ENCODE results near the gene DHRS7C. TPM values are rescaled to one million over a fixed set of nuclear protein-coding genes. Genes with fewer than 3 reads are reported as not detected.
"Not testable (repeated sequence)": the region's sequence is repeated elsewhere in the genome, so short reads cannot be mapped to it uniquely, and the experiment has no call there.

DHRS7C gene
- total RNA-seq, 4 donors from 2014 or later = 5.1 to 64.6 (median 42.2) TPM

DNA sequence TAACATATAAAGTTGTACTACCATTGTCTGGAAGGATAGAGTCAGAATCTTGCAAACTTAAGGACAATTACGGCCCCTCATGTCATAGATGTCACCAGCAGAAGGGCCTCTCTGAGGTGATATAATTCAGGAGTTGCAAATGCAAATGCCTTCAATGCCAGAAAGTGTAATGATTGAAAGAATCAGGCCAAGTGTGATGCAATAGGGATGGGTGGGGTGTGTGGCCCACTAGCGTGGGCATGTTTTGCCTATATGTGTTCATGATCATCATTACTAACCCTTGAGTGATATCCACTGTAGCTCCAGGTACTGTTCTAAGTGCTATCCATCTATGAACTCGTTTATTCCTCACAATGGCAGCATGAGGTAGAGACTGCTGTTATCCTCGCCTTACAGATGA lies 1.1 kb downstream of the DHRS7C start:
- H3K36me3 ChIP-seq = no peaks in the 10 kb centered on the region
- ATAC-seq (no peak), DNase-seq (no peak)
- no peaks in the 10 kb centered on the region for H3K27me3 ChIP-seq
- H3K4me3 ChIP-seq = peak overlapping the region in 1 of 4 donors; percentile 38
- intact Hi-C loops (cut with DNase I; ENCODE audit: low total_unique reads) = loop anchor here (5.0 kb wide), 1 partner anchor 52 kb away; no protein-coding TSS in a partner anchor
- peaks cover 29 to 35% of the 10 kb centered on the region in 2 donors for H3K4me1 ChIP-seq
- no peaks in the 10 kb centered on the region for H3K9me3 ChIP-seq
- peak overlapping the region; percentile 80 to 90 (median 89) for H3K27ac ChIP-seq
- in situ Hi-C loops (cut with MboI; ENCODE audit: low sequenced_read_pairs in 4 of 4) = no loop called here
- no peak for TF ChIP-seq POLR2A (IDR thresholded peaks at IDR 0.05)
- TF ChIP-seq, protein P1, sequence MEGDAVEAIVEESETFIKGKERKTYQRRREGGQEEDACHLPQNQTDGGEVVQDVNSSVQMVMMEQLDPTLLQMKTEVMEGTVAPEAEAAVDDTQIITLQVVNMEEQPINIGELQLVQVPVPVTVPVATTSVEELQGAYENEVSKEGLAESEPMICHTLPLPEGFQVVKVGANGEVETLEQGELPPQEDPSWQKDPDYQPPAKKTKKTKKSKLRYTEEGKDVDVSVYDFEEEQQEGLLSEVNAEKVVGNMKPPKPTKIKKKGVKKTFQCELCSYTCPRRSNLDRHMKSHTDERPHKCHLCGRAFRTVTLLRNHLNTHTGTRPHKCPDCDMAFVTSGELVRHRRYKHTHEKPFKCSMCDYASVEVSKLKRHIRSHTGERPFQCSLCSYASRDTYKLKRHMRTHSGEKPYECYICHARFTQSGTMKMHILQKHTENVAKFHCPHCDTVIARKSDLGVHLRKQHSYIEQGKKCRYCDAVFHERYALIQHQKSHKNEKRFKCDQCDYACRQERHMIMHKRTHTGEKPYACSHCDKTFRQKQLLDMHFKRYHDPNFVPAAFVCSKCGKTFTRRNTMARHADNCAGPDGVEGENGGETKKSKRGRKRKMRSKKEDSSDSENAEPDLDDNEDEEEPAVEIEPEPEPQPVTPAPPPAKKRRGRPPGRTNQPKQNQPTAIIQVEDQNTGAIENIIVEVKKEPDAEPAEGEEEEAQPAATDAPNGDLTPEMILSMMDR (IDR thresholded peaks at IDR 0.05 in 4 of 5, conservative IDR thresholded peaks at IDR 0.05 in 1 of 5) = no peak

DNA sequence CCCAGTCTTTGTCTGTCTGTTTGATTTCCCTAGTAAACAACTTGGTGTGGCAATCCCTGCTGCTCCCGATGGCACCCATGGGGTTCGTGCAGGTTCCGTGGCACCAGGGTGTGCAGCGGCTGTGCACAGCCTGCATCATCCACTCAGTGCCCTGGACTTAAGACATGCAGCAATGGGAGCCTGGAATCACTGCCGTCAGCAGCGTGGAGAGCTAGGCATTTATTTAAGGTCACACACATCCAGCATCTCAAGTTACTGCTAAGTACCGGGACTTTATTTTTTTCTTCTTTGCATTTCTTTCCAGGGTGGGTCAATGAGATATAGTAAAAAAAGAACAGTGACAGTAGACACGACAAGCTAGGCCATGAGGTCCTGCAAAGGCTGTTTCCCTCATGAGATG lies 2.8 kb downstream of the DHRS7C start:
- TF ChIP-seq, protein P1 (IDR thresholded peaks at IDR 0.05 in 4 of 5, conservative IDR thresholded peaks at IDR 0.05 in 1 of 5) = no peak
- no peak for TF ChIP-seq POLR2A (IDR thresholded peaks at IDR 0.05)
- DNase-seq (peak in 1 of 2 donors; percentile 26), ATAC-seq (peak; percentile 18 to 47)
- no peaks in the 10 kb centered on the region for H3K27me3 ChIP-seq
- in situ Hi-C loops (cut with MboI; ENCODE audit: low sequenced_read_pairs in 4 of 4) (no loop called here), intact Hi-C loops (cut with DNase I; ENCODE audit: low total_unique reads) (no loop called here)
- peak overlapping the region in 2 of 4 donors; percentile 5 to 21 for H3K4me3 ChIP-seq
- H3K36me3 ChIP-seq = no peaks in the 10 kb centered on the region
- H3K4me1 ChIP-seq = peaks cover 32 to 39% of the 10 kb centered on the region in 2 donors
- peak overlapping the region; percentile 37 to 90 (median 89) for H3K27ac ChIP-seq
- no peaks in the 10 kb centered on the region for H3K9me3 ChIP-seq

DNA sequence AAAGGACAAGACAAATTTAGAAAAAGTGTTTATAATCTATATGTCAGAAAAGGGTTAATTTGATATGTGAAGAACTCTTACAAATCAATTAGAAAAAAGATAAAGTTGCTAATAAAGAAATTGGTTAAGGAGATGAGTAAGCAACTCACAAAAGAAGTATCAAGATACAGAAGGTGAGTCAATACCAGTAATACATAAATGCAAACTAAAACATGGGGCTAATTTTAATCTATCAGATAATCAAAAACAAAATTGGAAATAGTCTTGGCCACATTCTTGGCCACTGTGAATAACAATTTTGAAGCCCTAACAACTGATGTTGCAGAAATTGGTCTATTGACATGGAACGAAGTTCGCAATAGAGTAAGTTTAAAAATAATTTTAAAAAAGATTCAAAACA lies 6.8 kb downstream of the DHRS7C start:
- DNase-seq = no peak
- peaks cover 23 to 35% of the 10 kb centered on the region in 2 donors for H3K4me1 ChIP-seq
- no peaks in the 10 kb centered on the region for H3K27me3 ChIP-seq
- ATAC-seq = no peak
- in situ Hi-C loops (cut with MboI; ENCODE audit: low sequenced_read_pairs in 4 of 4) (no loop called here), intact Hi-C loops (cut with DNase I; ENCODE audit: low total_unique reads) (no loop called here)
- H3K4me3 ChIP-seq = no peak overlapping the region
- H3K9me3 ChIP-seq = no peaks in the 10 kb centered on the region
- no peak overlapping the region for H3K27ac ChIP-seq
- TF ChIP-seq, protein P1 (IDR thresholded peaks at IDR 0.05 in 4 of 5, conservative IDR thresholded peaks at IDR 0.05 in 1 of 5) = no peak
- no peak for TF ChIP-seq POLR2A (IDR thresholded peaks at IDR 0.05)
- H3K36me3 ChIP-seq = no peaks in the 10 kb centered on the region

DNA sequence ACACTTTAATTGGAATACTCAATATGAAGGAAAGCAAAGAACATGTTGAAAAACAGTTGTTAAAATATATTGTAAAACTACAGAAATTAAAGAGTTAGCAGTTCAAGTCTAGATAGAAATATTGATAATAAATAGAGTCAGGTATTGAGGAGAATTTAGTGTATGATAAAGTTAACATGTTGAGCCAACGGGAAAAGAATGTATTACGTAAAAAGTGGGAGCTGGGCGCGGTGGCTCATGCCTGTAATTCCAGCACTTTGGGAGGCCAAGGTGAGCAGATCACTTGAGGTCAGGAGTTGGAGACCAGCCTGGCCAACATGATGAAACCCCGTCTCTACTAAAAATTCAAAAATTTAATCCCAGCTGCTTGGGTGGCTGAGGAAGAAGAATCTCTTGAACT lies 7.9 kb downstream of the DHRS7C start:
- H3K4me3 ChIP-seq; H3K27ac ChIP-seq; DNase-seq; intact Hi-C loops (cut with DNase I; ENCODE audit: low total_unique reads); in situ Hi-C loops (cut with MboI; ENCODE audit: low sequenced_read_pairs in 4 of 4); H3K9me3 ChIP-seq; ATAC-seq; H3K36me3 ChIP-seq; H3K27me3 ChIP-seq: not testable (repeated sequence)
- peaks cover 13 to 24% of the 10 kb centered on the region in 2 donors for H3K4me1 ChIP-seq

GRCh38 chr17:9783050-9783449 lies 8.3 kb downstream of the DHRS7C start:
- TF ChIP-seq POLR2A (IDR thresholded peaks at IDR 0.05) = no peak
- TF ChIP-seq, protein P1 (IDR thresholded peaks at IDR 0.05 in 4 of 5, conservative IDR thresholded peaks at IDR 0.05 in 1 of 5) = no peak
- intact Hi-C loops (cut with DNase I; ENCODE audit: low total_unique reads) = no loop called here
- no peaks in the 10 kb centered on the region for H3K9me3 ChIP-seq
- in situ Hi-C loops (cut with MboI; ENCODE audit: low sequenced_read_pairs in 4 of 4) = no loop called here
- H3K27ac ChIP-seq = no peak overlapping the region
- H3K27me3 ChIP-seq = no peaks in the 10 kb centered on the region
- H3K36me3 ChIP-seq = no peaks in the 10 kb centered on the region
- peaks cover 11 to 20% of the 10 kb centered on the region in 2 donors for H3K4me1 ChIP-seq
- H3K4me3 ChIP-seq = no peak overlapping the region
- peak in 1 of 2 donors; percentile 56 for ATAC-seq
- DNase-seq = no peak
